Activated CD4-positive, alpha-beta T cell treated with anti-CD3 and anti-CD28 coated beads for 1 hour (primary cell): ENCODE results near the gene A3GALT2.
"Not testable (repeated sequence)": the region's sequence is repeated elsewhere in the genome, so short reads cannot be mapped to it uniquely, and the experiment has no call there.

ENCODE experiments used
- DNase-seq: peaks from one replicate; pipeline ENCODE4 v3.0.0-alpha.2; 2020

Gene A3GALT2

DNA sequence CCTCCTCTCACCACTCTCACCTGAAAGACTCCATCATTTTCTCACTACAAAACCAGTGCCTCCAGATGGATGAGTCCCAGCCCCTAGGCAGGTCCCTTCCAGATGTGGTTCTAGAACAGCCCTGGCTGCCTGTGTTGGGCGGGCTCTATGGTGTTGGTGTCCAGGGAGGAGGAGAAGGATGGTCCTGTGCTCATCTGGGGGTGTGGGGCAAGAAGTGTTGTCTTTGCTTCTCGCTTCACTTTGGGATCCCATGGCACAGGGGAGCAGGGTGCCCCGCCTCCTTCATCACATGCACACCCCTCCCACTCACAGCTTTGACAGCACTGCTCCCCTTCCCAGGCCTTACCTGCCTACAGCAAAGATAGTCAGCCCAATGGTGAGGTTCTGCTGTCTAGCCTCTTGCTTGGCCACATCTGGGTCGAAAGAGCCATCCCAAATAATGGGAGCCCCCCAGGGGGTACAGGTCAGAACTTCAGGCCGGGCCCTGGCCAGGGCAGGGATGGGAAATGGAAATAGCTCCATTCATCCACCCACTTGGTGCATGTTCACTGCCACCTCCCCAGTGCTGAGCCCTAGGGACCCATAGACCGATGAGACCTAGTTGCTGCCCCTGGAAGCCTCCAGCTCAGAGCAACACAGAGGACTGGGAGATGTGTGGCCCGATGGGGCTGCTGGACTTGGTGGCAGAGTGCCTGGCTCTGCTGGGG lies 9.0 kb downstream of the A3GALT2 start:
- DNase-seq: no peak

DNA sequence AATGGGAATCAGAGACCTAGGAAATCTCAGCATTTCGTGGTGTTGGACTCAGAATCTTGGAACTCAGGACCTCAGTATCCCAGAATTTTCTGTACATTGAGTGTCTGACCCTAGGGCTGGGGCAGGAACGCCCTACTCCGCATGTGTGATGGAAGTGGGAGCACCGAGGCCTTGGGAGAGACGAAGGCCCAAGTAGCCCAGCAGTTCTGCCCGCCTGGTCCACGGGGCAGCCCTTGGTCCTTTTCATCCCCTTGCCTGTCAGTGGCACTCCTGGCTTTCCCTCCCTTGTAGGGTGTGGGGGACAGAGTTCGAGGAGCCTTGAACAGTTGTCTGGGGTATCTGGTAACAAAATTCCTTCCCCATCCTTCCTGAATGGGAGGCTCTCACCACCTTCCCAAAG lies 10.2 kb downstream of the A3GALT2 start:
- no peak for DNase-seq

DNA sequence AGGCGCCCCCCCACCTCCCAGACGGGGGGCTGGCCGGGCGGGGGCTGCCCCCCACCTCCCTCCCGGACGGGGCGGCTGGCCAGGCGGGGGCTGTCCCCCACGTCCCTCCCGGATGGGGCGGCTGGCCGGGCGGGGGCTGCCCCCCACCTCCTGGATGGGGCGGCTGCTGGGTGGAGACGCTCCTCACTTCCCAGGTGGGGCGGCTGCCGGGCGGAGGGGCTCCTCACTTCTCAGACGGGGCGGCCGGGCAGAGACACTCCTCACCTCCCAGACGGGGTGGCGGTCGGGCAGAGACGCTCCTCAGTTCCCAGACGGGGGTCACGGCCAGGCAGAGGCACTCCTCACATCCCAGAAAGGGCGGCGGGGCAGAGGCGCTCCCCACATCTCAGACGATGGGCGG lies 11.5 kb downstream of the A3GALT2 start:
- DNase-seq: not testable (repeated sequence)

DNA sequence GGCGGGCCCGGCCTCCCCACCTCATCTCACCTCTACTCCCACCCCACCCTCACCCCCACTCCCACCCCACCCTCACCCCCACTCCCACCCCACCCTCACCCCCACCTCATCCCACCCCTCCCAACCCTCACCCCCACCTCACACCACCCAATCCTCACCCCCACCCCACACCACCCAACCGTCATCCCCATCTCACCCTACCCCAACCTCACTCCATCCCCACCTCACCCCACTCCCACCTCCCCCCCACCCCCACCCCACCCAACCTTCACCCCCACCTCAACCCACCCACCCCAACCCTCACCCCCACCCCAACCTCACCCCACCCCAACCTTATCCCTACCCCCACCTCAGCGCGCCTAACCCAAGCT lies 13.4 kb downstream of the A3GALT2 start:
- DNase-seq: no peak

DNA sequence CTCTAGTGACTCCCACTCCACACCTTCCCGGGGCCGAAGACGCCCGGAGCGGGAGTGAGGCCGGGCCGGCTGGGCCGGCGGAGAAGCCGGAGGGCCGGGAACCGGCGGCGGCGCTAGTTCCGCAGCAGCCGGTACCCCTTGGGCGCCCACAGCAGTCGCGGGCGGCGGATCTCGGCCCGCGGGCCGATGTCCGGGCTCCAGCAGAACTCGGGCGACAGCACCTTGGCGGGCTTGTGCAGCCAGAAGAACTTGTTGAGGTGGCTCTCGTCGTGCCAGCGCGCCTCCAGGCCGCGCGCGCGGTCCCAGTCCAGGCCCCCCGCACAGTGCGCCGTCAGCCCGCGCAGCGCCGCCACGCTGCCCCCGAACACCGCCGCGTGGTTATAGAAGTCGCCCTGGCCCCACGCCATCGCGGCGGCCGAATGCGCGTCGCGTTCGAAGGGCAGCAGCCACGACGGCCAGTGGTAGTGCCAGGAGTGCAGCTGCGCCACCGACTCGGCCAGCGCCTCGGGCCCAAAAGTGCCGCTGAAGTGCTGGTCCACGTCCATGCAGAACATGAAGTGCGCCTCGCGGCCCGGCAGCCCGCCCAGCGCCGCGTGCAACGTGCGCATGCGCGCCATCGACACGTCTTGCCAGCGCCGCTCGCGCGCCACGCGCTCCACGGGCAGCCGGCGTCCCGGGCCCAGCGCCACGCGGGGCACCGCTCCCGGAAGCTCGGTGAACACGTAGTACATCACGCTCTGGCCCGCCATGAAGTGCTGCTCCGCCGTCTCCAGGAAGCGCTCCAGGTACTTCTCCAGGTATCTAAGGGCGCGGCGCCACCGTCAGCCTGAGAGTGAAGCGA lies 14.0 kb downstream of the A3GALT2 start:
- no peak for DNase-seq

DNA sequence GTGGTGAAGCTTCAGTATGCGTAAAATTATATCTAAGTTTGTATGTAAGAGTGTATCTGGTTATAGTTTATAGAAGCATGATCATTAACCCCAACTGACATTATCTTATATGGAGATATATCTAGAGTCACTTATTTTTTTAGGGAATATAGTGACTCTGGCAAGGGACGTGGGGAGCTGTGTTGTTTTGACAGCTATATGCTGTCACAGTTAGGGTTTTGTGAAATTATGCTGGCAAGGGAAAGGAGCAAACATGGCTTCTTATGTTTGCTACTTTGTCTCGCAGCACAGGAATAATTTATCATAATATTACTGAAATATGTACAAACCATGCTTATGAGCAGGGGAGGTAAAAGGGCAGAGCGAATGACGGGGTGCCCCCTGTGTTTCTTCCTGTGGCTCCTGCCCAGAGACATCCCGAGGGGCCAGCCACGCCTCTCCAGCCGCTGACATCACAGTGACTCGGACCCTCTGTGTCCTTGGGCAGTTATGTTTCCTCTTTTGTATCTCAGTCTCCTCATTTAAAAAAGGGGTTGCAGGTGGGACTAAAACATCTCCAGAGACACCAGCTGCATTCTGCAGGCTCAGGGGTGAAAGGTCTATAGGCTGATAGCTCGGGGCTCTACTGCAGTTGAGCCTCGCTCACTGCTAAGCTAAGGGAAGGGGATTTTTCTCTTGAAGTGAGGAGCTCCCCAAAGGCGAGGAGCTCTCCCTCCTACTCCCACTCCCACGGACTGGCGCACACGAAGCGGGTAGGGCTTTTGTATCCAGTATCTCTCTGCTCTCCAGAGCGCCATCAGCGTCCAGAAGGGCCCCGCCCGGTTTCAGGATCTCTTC lies 14.9 kb downstream of the A3GALT2 start:
- no peak for DNase-seq

DNA sequence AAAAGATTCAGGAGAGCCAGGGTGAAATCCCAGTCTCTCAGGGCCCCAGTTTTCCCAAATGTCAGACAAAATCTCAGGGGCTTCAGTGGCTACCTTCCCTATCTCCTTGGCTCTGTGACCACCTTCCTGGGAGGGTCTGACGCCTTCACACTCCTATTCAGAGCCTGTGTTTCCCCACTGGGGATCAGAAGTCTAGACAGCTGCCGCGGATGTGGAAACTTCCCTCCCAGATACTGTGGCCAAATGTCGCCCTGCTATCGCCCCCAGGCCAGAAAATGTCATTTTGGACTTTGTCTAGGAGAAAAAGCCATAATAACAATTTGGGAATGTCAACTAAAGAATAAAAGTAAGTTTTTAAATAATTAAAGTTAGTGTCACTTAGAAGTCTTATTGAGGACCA lies 15.9 kb downstream of the A3GALT2 start:
- no peak for DNase-seq

DNA sequence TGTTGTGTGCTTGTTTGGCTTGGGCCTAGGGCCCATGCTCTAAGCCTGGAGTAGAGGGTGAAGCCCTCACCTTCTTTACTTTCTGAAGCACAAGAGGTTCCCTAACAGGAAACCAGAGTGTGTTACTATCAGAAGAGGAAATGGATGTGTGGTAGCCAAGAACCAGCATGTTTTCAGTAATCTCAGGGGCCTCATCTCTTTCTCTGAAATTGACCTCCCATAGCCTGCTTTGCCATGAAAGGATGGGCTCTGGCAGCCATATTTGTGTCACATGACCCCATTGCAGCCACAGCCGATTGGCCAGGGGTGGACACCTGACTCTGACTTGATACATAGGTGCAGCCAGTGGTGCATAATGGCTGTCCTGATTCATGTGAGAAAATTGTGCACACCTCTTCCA lies 18.6 kb downstream of the A3GALT2 start:
- DNase-seq: no peak

DNA sequence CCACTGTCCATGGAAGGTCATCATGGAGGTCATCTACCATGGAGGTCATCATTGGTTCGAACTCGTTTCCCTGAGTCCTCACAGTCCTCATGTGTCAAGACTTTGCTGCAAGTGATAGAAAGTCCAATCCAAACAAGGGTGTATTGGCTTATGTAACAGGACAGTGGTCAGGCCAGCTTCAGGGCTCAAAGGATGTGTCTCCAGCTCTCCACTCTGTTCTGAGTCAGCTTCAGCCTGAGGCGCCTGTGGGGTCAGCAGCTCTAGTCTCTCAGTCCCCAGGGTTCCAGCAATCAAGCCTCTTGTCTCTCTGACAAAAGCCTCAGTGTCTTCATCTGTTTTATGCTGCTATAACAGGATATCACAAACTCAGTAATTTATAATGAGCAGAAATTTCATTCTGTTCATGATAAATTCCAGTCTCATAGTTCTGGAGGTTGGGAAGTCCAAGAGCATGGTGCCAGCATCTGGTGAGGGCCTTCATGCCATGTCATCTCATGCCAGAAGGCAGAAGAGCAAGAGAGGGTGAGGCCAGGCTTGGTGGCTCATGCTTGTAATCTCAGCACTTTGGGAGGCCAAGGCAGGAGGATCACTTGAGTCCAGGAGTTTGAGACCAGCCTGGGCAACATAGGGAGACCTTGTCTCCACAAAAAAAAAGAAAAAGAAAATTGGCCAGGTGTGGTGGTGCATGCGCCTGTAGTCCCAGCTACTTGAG lies 19.5 kb downstream of the A3GALT2 start:
- no peak for DNase-seq

DNA sequence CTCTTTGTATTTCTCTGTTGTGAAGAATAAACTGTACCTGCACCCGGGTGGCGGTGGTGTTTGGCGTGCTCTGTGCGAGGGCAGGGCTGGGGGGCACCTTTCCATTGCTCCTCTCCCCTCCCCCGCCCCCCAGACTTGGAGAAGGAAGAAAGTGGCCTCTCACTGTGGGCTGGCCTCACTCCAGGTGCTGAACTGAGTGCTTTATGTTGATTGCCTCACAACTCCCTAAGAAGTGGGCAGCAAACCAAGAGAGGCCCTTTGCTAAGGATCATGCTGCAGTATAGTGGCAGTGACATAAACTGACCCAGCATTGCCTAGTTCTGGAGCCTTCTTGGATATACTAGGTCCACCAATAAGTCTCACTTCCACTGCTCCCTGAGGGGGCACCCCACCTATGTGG lies 20.2 kb downstream of the A3GALT2 start:
- no peak for DNase-seq

DNA sequence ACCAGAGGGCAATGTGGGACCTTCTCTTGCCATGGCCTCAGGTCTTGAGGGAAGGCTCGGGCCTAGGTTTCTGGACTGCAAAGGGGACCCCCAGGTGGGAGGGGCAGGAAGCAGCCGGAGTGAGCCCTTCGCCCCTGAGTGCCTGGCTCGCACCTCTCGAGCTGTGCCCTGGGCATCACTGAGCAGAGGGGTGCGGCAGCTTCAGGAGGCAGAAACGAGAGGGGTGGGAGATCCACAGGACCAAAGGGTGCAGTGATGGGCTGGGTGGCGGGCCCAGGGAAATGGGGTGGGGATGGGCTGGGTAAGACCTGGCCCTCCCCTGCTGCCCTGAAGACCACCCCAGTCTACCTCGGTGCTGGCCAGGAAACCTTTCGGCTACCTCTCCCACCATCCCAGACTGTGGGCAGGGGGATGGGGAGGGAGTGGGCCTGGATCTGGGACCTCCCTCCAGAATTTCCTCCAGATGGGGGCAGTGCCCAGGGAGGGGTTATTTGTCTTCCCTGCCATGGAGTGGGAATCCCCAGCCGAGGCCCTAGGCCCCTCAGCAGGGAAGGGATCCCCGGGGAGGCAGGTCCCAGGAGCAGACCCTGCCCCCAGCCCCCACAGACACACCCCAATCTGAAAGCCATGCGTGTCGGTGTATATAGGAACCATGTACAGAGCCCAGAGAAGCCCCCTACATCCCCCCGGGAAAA lies 21.3 kb downstream of the A3GALT2 start:
- DNase-seq: no peak

DNA sequence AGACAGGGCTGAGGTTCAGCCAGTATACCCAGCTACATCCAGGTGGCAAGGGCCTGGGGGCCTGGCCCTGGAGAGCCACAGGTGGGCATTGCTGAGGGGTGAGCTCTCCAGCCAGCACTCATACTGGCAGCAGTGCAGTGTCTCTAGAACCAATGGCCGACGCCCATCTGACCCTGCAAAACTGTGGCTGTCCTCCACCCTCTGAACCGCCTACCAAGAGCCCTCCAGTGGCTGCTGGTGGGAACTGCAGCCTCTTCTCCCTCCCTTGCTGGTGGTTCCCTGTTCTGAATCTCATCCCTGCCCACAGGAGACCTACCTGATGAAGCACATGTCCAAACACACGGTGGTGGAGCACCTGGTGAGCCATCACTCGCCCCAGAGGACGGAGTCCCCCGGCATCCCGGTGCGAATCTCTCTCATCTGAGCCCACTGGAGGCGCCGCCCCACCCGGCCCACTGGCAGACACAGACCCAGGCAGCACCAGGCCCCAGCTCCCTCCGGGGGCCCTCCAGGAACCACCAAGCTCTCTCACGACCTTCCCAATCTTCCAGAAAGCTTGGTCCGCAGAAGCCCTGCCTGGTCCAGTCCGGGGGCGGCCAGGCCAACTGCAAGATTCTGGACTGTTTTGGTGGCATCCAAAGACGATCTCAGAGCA lies 22.1 kb downstream of the A3GALT2 start:
- peak; percentile 32 for DNase-seq

DNA sequence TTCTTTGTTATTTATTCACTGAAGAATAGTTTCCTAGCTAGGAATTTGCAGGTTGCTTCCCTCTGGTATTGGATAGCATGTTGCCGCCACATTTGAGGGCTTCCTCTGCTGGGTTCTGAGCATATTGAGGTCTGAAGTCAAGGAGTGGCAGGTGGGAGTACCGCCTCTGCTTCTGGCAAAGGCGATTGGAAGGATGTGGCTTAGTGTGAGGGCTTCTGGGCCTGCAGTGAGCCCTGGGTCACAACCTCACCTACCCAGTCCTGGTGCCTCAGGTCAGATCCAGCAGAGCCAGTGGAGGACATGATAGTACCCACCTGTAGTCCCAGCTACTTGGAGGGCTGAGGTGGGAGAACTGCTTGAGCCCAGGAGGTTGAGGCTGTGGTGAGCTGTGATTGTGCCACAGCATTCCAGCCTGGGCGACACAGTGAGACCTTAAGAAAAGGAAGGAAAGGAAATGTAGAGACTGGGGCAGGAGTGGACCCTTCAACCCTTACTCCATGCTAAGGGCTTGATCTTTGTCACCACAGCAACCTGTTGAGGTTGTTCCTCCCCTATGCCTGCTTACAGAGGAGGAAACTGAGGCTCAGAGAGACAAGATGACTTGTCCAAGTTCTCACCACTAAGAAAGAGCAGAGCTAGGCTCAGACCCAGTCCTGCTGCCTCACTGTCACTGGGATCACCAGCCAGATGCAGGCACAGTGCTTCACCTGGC lies 22.8 kb downstream of the A3GALT2 start:
- DNase-seq: no peak

DNA sequence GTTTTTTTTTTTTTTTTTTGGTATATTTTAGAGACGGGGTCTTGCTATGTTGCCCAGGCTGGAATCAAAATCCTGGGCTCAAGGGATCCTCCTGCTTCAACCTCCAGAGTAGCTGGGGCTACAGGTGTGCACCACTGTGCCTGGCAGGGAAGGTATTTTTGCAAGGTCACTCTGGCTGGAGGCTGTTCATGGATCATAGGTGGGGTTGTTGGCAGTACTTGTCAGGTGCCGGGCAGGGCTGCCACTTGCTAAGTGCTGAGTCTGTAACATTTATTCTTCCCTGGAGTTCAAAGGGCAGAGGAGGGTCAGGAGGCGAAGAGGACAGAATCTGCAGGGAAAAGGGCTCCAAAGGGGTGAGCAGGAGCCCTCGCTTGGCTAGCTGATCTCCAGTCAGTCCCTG lies 24.1 kb downstream of the A3GALT2 start:
- DNase-seq: no peak

DNA sequence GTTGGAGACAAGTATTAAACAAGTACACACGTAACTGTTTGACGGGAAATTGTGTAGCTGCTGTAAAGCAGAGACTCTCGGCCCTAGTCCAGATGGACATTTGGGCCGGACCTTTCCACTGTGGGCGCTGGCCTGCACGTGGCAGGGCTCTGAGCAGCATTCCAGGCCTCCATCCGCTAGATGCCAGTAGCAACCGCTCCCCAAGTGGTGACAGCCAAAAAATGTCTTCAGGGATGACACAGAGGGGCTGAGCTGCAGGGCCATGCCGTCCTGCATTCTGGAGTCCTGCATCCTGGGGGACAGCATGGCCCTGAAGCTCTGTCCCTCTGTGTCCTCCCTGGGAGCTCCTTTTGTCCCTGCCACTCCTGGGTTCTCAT lies 24.8 kb downstream of the A3GALT2 start:
- no peak for DNase-seq

DNA sequence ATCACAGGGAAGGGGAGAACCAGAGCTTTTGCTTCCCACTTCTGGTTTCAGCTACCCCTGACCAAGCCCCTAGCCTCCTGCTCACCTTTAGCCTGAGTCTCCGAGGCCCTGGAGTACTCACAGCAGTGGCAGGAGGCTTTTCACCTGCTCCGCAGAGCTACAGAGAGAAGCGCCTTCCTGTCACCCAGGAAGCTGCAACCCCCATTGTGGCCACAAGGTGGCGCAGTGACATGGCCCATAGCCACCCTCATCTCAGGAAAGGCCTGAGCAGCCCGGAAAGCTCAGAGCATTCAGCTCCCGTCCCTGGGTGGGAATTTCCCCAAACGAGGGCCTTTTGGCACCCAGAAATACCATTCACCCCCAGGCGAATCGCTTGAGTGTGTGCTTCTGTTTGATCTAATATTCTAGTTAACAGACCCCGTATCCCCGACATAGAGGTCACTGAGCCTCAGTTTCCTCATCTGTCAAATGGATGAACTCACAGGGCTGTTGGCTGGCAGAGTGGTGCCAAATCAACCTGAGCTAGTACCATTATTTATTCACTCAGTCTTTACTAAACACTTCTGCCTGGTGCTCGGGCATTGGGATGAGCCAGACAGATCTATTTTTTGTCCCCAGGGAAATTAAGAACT lies 25.3 kb downstream of the A3GALT2 start:
- peak; percentile 80 for DNase-seq

DNA sequence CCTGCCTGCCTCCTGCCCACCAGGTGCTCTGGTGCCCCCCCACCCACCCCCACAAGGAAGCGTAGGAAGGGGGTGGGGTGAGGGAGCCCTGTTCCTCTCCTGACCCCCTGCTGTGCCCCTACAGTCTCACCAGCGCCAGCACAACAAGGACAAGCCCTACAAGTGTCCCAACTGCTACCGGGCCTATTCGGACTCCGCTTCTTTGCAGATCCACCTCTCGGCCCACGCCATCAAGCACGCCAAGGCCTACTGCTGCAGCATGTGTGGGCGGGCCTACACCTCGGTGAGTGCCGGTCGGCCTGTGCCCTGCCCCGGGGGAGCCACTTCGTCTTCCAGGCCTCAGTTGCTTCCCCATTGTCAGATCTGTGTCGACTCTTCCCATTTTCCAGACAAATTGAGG lies 25.9 kb downstream of the A3GALT2 start:
- DNase-seq: no peak

DNA sequence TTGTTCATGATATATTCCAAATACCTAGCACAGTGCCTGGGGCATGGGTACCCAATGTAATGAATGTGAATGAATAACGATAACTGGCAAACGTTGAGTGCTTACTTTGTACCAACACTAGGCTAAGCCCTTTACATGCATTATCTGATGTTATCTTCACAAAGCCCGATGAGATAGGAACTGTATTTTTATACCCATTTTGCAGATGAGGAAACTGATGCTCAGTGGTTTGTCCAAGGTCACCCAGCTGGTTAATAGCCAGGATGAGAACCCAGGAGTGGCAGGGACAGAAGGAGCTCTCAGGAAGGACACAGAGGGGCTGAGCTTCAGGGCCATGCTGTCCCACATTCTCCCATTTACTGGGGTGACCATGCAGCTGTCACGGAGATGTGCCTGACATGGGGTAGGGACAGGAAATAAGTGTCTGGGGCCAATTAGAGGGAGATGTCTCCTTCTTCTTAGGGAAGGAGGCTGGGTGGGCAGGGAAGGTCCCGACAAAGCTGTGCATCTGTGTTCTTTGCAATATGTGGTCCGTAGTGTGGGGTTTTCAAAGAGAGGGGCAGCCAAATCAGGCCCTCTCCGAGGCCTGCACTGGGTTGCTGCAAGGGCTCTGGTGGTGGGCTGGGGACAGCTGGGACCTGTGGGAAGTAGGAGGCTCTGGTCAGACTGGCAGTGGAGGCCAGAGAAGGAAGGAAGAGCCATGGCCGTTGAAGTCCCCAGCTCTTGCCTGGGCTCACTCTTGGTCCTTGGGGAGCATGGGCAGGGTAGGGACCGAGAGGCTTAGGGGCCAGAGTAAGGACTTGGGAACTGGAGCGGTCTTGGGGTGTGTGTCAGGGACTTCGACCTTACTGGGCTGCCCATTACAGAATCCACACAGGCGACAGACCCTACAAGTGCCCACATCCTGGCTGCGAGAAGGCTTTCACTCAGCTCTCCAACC lies 26.6 kb downstream of the A3GALT2 start:
- no peak for DNase-seq

DNA sequence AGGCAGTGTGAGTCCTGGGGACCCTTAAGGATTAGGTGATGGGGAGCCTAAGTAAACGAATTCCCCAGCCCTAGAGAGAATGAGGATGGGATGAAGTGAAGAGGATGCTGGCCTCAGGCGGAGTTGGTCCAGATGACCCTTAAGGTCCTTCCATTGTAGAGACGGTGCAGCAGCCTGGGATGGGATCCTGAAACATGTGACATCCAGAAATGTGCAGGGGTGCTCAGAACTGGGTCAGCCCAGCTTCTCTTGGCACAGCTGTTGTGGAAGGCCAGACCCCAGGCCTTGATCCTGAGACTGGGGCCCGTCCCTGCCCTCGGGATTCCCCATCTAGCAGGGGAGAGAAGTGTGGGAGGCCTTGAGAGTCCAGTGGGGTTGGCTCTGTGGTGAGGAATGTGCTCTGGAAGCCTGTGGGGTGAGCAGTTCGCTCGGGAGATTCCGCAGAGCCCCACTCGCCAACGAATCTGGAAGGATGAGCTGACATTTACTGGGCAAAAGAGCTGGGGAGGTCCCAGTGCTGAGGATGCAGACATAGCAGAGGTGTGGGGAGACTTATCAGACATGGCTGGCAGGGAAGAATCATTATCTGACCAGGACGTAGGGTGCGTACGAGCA lies 28.1 kb downstream of the A3GALT2 start:
- DNase-seq: no peak
